Activated T-cell treated with anti-CD3 and anti-CD28 coated beads, Interleukin-2, amount 50 U/mL, for 48 hours (primary cell): ENCODE data around the gene FLCN.

Experiments used
- DNase-seq, 2 experiments: peaks; one replicate each; pipeline ENCODE4 v3.0.0-alpha.2; 2020

The FLCN gene

GRCh38 chr17:17235212-17236174 lies 1.5 kb downstream of the FLCN start:
- no peak for DNase-seq

- DNase-seq = no peak
Measured at GRCh38 chr17:17232303-17232621, 4.7 kb downstream of the FLCN start.

- DNase-seq = no peak
Measured at GRCh38 chr17:17231621-17232302, 5.2 kb downstream of the FLCN start.

- DNase-seq = no peak
Measured at GRCh38 chr17:17229416-17230384, 7.3 kb downstream of the FLCN start.

- DNase-seq = no peak
Measured at GRCh38 chr17:17228521-17229279, 8.3 kb downstream of the FLCN start.

- DNase-seq = no peak
Measured at GRCh38 chr17:17227608-17228520, 9.1 kb downstream of the FLCN start.

- no peak for DNase-seq
Measured at GRCh38 chr17:17226451-17227265, 10.3 kb downstream of the FLCN start.

- DNase-seq = no peak
Measured at GRCh38 chr17:17225901-17226300, 11.1 kb downstream of the FLCN start.

- no peak for DNase-seq
Measured at GRCh38 chr17:17224137-17224536, 12.8 kb downstream of the FLCN start.

GRCh38 chr17:17223736-17224135 lies 13.2 kb downstream of the FLCN start:
- no peak for DNase-seq

- DNase-seq = no peak
Measured at GRCh38 chr17:17221329-17221728, 15.6 kb downstream of the FLCN start.

- DNase-seq = no peak
Measured at GRCh38 chr17:17220529-17220928, 16.4 kb downstream of the FLCN start.

- no peak for DNase-seq
Measured at GRCh38 chr17:17217995-17218394, 19.0 kb downstream of the FLCN start.

- no peak for DNase-seq
Measured at GRCh38 chr17:17216776-17217175, 20.2 kb downstream of the FLCN start.

GRCh38 chr17:17216236-17216635 lies 20.7 kb downstream of the FLCN start:
- DNase-seq = no peak

GRCh38 chr17:17215575-17215974 lies 21.4 kb downstream of the FLCN start:
- DNase-seq = no peak

- no peak for DNase-seq
Measured at GRCh38 chr17:17214646-17215436, 22.1 kb downstream of the FLCN start.

GRCh38 chr17:17213775-17214174 lies 23.2 kb downstream of the FLCN start:
- no peak for DNase-seq

- no peak for DNase-seq
Measured at GRCh38 chr17:17207998-17208397, 29.0 kb downstream of the FLCN start.
